GM11168 (cell line): ENCODE data around the gene KLF15.

Experiments used
- in situ Hi-C: fragments of 300-500 bp; cut with MboI; formaldehyde crosslinking; loops from one replicate; pipeline ENCODE4 v1.12.0; 2022; ENCODE audit warnings: low sequenced_read_pairs; ENCODE audit not compliant: unreplicated experiment

KLF15 gene

GRCh38 chr3:126357295-126358037 lies at the start of gene KLF15:
TSS of gene KLF15 (minus strand) at chr3:126357408. CDS start at chr3:126352922, 4,486 bp downstream.
- in situ Hi-C loops = no loop called here

GRCh38 chr3:126406389-126407296 lies 49.4 kb upstream of the KLF15 start:
- in situ Hi-C loops = no loop called here

GRCh38 chr3:126402666-126403302 lies 45.6 kb upstream of the KLF15 start:
- in situ Hi-C loops = no loop called here

- in situ Hi-C loops = no loop called here
Observed at GRCh38 chr3:126402178-126402577, 45.0 kb upstream of the KLF15 start.

- in situ Hi-C loops = no loop called here
Observed at GRCh38 chr3:126401611-126402160, 44.5 kb upstream of the KLF15 start.

- in situ Hi-C loops = loop anchor here (25.0 kb wide), 1 partner anchor 262 kb away; no protein-coding TSS in a partner anchor
Observed at GRCh38 chr3:126399756-126400155, 42.5 kb upstream of the KLF15 start.

- in situ Hi-C loops = loop anchor here (25.0 kb wide), 1 partner anchor 262 kb away; no protein-coding TSS in a partner anchor
Observed at GRCh38 chr3:126399351-126399735, 42.1 kb upstream of the KLF15 start.

GRCh38 chr3:126398423-126399350 lies 41.5 kb upstream of the KLF15 start:
- in situ Hi-C loops = loop anchor here (25.0 kb wide), 1 partner anchor 261 kb away; no protein-coding TSS in a partner anchor

GRCh38 chr3:126397610-126398422 lies 40.6 kb upstream of the KLF15 start:
- in situ Hi-C loops = loop anchor here (25.0 kb wide), 1 partner anchor 261 kb away; no protein-coding TSS in a partner anchor

GRCh38 chr3:126396536-126396935 lies 39.3 kb upstream of the KLF15 start:
- in situ Hi-C loops = loop anchor here (25.0 kb wide), 1 partner anchor 259 kb away; no protein-coding TSS in a partner anchor

GRCh38 chr3:126395846-126396513 lies 38.8 kb upstream of the KLF15 start:
- in situ Hi-C loops = loop anchor here (25.0 kb wide), 1 partner anchor 259 kb away; no protein-coding TSS in a partner anchor

GRCh38 chr3:126394977-126395321 lies 37.7 kb upstream of the KLF15 start:
- in situ Hi-C loops = loop anchor here (25.0 kb wide), 1 partner anchor 258 kb away; no protein-coding TSS in a partner anchor

- in situ Hi-C loops = loop anchor here (25.0 kb wide), 1 partner anchor 257 kb away; no protein-coding TSS in a partner anchor
Observed at GRCh38 chr3:126394179-126394976, 37.2 kb upstream of the KLF15 start, which contains the start of gene CFAP100. TSS of gene CFAP100 (plus strand) at chr3:126394909. CDS start at chr3:126396001, 1,092 bp downstream.

GRCh38 chr3:126393563-126393962 lies 36.4 kb upstream of the KLF15 start:
- in situ Hi-C loops = loop anchor here (25.0 kb wide), 1 partner anchor 256 kb away; no protein-coding TSS in a partner anchor

GRCh38 chr3:126392246-126392645 lies 35.0 kb upstream of the KLF15 start:
- in situ Hi-C loops = loop anchor here (25.0 kb wide), 1 partner anchor 255 kb away; no protein-coding TSS in a partner anchor

- in situ Hi-C loops = loop anchor here (25.0 kb wide), 1 partner anchor 254 kb away; no protein-coding TSS in a partner anchor
Observed at GRCh38 chr3:126391631-126392030, 34.4 kb upstream of the KLF15 start.
